Upper lobe of right lung (tissue), 1 donor: ENCODE data around the gene OTULIN. TPM values are rescaled to one million over a fixed set of nuclear protein-coding genes. Genes with fewer than 3 reads are reported as not detected.

Experiments used
- ATAC-seq: fragments of 200-7000 bp; cut with Tn5 transposase; one replicate; pipeline ENCODE4 v1.9.1; 2020; ENCODE audit warnings: mild to moderate bottlenecking, moderate library complexity
- DNase-seq: peaks from one replicate; pipeline ENCODE4 v3.0.0-alpha.2; 2020
- H3K27ac ChIP-seq: fragments of 200-600 bp; one replicate; pipeline ENCODE4 v1.8.0; 2022
- H3K27me3 ChIP-seq: fragments of 200-600 bp; one replicate; pipeline ENCODE4 v1.8.0; 2022; ENCODE audit warnings: mild to moderate bottlenecking
- H3K36me3 ChIP-seq: fragments of 200-600 bp; one replicate; pipeline ENCODE4 v1.8.0; 2022
- H3K4me1 ChIP-seq: fragments of 200-600 bp; one replicate; pipeline ENCODE4 v1.8.0; 2022
- H3K4me3 ChIP-seq: fragments of 200-600 bp; one replicate; pipeline ENCODE4 v1.8.0; 2022; ENCODE audit warnings: mild to moderate bottlenecking
- H3K9me3 ChIP-seq: fragments of 200-600 bp; one replicate; pipeline ENCODE4 v1.8.0; 2022
- CTCF ChIP-seq: fragments of 200-600 bp; IDR thresholded peaks from one replicate; pipeline ENCODE4 v1.8.0; 2022; ENCODE audit warnings: antibody characterized with exemption
- intact Hi-C: fragments of 100-400 bp; cut with DNase I; formaldehyde crosslinking; loops from one replicate; pipeline ENCODE4 v1.11.0; 2022
- total RNA-seq: library from RNA; stranded (reverse); fragmentation: NEBNext Ultra II Directional; extraction: Animal tissue kit (Norgen Biotek cat#: 25700); gene quantifications from one replicate; pipeline ENCODE4 v1.2.1, GENCODE V29; 2021
- donor health status: DM: no; HTN: yes; CAD: no; lungs with severe emphysema.

The OTULIN gene
- total RNA-seq, 1 donor from 2014 or later: 30.0 TPM

DNA sequence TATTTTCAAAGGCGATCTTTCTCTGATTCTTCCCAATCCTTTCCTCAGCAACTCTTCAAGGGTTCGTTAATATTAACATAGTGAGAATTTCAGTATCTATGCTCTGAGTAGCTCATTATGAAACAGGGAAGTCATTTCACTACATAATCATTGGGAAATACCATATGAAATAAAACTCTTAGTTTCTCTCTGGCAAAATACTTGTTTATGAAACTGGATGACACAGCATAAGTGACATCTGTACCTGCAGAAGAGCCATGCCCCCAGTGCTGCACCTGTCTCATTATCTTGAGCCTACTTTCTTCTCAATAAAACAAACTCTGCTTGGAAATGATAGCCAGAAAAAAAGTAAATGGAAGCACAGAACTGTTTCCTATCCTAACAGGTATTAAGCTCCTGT lies 33.8 kb upstream of the OTULIN start:
- no peaks in the 10 kb centered on the region for H3K27me3 ChIP-seq
- TF ChIP-seq CTCF: no peak
- intact Hi-C loops: no loop called here
- no peak for ATAC-seq
- DNase-seq: no peak
- H3K4me1 ChIP-seq: no peaks in the 10 kb centered on the region
- H3K9me3 ChIP-seq: no peaks in the 10 kb centered on the region
- H3K4me3 ChIP-seq: no peak overlapping the region
- no peak overlapping the region for H3K27ac ChIP-seq
- H3K36me3 ChIP-seq: no peaks in the 10 kb centered on the region

- Histone ChIP-seq H3K4me3 (no peak overlapping the region), H3K27me3 (no peaks in the 10 kb centered on the region), H3K27ac (no peak overlapping the region), H3K4me1 (no peaks in the 10 kb centered on the region), H3K36me3 (no peaks in the 10 kb centered on the region), H3K9me3 (no peaks in the 10 kb centered on the region)
- ATAC-seq (no peak), DNase-seq (no peak)
- intact Hi-C loops: no loop called here
- TF ChIP-seq CTCF: no peak
These were observed 28.9 kb upstream of the OTULIN start for GRCh38 chr5:14635656-14636055.

DNA sequence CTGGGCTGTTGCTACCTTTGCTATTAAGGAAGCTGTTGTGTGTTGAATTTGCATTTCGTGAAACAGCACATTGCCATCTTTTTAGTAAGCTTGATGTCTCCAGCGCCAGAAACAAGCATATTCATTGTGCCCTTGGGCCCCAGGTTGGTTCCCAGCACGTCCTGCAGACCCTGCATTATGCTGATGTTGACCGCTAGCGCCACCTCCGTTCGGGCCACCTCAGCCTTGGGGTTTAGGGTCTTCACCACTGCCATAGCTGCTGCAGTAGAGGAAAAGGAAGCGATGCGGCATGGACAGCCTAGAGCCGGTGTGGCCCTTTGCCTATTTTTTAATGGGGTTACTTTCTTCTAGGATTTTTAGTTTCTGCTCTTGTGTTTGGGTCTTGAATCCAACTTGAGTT lies 23.8 kb upstream of the OTULIN start:
- Histone ChIP-seq H3K36me3 (no peaks in the 10 kb centered on the region), H3K4me1 (no peaks in the 10 kb centered on the region), H3K4me3 (no peak overlapping the region), H3K27ac (no peak overlapping the region), H3K27me3 (no peaks in the 10 kb centered on the region), H3K9me3 (no peaks in the 10 kb centered on the region)
- no peak for TF ChIP-seq CTCF
- no peak for DNase-seq
- no peak for ATAC-seq
- intact Hi-C loops: no loop called here

DNA sequence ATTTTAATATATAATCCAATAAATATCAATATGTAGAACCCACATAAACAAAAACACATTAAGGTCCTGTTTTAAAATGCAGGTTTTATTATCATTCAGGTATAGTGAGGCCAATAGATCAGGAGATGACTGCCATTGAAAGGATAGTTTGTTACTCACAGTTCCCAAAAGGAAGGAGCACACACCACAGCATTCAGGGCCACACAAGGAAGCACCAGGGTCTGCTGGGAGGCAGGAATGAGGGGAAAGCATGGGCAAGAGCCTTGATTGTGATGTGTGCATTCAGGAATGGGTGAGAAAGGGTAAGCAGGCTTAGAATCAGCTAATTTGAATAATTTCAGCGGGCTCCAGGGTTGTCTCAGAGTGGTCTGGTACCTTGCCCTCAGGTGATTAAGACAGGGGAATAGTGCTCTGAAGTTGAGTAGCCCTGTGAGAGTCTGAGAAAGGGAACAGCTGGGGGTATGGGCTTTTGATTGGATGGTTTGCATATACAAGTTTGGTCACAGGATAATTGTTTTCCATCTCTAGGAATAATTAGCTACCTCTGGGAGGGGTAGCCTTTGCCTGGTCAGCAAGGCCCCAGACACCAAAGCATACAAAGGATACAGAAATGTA lies 19.8 kb upstream of the OTULIN start:
- no peak for TF ChIP-seq CTCF
- Histone ChIP-seq H3K27me3 (no peaks in the 10 kb centered on the region), H3K9me3 (no peaks in the 10 kb centered on the region), H3K4me3 (no peak overlapping the region), H3K4me1 (no peaks in the 10 kb centered on the region), H3K36me3 (no peaks in the 10 kb centered on the region), H3K27ac (no peak overlapping the region)
- no peak for DNase-seq
- ATAC-seq: no peak
- intact Hi-C loops: no loop called here

DNA sequence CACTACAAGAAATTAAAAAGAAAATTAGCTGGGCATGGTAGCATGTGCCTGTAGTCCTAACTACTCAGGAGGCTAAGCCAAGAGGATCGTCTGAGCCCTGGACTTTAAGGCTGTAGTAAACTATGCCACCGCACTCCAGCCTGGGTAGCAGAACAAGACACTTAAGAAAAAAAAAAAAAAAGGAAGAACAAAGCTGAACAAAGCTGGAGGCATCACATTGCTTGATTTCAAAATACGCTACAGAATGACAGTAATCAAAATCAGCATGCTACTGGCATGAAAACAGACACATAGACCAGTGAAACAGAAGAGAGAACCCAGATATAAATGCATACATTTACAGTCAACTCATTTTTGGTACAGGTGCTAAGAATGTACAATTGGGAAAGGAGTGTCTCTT lies 14.5 kb upstream of the OTULIN start:
- no peaks in the 10 kb centered on the region for H3K9me3 ChIP-seq
- H3K36me3 ChIP-seq: no peaks in the 10 kb centered on the region
- TF ChIP-seq CTCF: no peak
- ATAC-seq (peak; percentile 51), DNase-seq (no peak)
- intact Hi-C loops: no loop called here
- no peak overlapping the region for H3K4me3 ChIP-seq
- H3K27ac ChIP-seq: no peak overlapping the region
- H3K27me3 ChIP-seq: no peaks in the 10 kb centered on the region
- no peaks in the 10 kb centered on the region for H3K4me1 ChIP-seq
